Measurements from ENCODE around the gene LZTR1.
"Not testable (repeated sequence)": the region's sequence is repeated elsewhere in the genome, so short reads cannot be mapped to it uniquely, and the experiment has no call there.

Gene LZTR1

DNA sequence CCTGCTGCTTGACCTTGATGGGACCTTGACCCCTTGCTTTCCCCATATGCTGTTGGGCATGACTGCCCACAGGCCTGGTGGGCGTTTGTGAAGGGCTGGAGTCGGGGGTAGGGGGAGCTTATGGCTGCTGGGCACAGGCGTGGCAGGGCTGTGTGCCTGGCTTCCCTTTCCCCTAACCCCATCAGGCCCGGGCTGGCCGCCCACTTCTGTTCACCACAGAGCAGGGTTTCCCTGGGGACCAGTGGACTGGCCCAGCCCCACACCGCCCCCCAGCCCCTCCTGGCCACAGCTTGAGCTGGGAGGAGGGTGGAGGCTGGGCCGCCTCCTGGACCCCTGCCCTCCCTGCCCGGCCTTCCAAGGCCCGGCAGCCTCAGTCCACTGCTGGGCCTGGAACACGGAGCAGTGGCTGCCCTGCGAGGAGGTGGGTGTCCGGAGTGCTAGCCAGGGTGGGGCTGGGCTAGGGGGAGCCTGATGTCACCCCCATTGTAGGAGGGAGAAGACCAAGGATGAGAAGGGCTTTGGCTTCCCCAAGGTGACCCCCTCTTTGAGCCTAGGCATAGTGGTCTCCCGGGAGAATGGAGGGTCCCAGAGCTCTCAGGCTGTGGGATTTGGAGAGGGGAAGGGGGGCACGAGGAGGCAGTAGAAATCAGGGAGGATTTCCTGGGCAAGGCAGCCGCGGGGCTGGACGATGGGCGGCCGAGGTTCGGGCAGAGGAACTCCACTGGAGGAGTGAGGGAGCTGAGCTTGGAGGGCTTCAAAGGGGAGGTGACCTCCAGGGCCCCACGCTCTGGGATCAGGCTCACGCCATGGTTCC, 15.0 kb upstream of the LZTR1 start, which contains the start of gene AIFM3:
Gene AIFM3, plus strand, starts transcription at position 373 of the 814 bp plus-strand sequence. CDS start 690 bp downstream, outside the sequence.
- DNase-seq = no peak

GRCh38 chr22:20967697-20968211, 14.3 kb upstream of the LZTR1 start:
- no peak for DNase-seq

GRCh38 chr22:20968281-20968977, 13.7 kb upstream of the LZTR1 start:
- no peak for DNase-seq

DNA sequence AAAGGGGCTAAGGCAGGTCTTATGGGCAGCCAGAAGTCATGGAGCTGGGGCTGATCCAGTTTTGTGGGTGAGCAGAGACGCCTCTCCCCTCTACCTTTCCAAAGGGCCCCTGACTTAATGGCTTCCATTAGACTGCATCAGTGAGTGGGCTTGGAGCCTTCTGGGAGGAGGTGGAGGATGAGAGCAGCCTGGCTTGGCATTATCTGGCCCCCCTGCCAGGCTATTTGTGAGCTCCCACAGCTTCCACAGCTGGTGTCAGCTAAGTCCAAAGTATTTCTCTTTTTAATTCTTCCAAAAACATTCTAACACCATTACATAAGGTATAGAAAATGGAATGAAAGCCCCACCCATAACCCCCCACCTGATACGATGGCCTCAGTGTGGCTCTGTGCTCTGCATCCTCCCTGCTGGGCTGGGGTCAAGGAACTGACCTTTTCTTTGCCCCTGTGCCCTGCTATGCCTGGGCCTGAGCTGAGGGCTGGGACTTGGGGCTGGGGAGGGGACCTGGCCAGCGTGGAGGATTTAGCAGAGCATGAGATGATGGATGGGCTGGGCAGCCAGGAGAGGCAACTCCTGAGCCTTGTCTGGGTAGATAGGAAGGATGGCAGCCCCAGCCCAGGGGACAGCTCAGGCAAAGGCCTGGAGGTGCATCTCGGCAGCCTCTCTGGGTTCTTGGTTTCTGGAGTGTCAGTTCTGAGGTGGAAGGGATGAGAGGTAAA, 11.0 kb upstream of the LZTR1 start:
- no peak for DNase-seq

GRCh38 chr22:20972014-20972694, 9.9 kb upstream of the LZTR1 start:
- not testable (repeated sequence) for DNase-seq

DNA sequence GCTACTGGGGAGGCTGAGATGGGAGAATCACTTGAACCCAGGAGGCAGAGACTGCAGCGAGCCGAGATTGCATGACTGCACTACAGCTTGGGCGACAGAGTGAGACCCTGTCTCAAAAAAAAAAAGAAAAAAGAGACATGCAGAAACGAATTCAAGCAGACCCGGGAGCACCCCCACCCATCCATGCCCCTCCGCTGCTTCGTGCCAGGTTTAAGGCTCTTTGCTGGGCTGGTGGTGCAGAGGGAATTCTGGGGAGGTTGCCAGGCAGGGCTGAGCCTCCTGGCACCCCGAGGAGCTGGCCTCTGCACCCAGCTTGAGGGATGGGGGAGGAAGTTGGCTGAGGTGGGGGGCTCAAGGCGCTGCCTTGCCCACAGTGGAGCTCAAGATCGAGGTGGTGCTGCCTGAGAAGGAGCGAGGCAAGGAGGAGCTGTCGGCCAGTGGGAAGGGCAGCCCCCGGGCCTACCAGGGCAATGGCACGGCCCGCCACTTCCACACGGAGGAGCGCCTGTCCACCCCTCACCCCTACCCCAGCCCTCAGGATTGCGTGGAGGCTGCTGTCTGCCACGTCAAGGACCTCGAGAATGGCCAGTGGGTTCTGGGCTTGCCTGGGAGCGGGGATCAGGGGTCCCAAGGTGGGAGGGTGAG, 9.0 kb upstream of the LZTR1 start:
- DNase-seq = no peak

DNA sequence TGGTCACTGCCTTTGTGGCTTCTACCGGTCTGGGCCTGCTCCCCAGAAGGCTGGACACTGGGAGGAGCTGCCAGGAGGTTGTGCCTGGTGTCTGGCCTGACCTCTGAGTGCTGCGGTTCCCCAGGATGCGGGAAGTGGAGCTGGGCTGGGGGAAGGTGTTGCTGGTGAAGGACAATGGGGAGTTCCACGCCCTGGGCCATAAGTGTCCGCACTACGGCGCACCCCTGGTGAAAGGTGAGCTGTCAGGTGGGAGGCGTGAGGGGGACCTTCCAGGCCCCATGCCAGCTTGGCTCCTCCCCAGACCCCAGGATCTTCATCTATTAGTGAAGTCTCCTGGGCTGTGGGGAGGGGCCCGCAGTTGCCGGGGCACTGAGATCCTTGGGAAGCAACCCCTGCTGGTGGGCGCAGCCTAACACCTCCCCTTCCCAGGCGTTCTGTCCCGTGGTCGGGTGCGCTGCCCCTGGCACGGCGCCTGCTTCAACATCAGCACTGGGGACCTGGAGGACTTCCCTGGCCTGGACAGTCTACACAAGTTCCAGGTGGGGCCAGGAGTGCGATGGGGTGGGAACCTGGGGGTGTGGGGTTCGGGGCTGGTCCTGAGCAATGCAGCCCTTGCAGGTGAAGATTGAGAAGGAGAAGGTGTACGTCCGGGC, 8.3 kb upstream of the LZTR1 start:
- DNase-seq = no peak

GRCh38 chr22:20974336-20974955, 7.7 kb upstream of the LZTR1 start:
- no peak for DNase-seq

DNA sequence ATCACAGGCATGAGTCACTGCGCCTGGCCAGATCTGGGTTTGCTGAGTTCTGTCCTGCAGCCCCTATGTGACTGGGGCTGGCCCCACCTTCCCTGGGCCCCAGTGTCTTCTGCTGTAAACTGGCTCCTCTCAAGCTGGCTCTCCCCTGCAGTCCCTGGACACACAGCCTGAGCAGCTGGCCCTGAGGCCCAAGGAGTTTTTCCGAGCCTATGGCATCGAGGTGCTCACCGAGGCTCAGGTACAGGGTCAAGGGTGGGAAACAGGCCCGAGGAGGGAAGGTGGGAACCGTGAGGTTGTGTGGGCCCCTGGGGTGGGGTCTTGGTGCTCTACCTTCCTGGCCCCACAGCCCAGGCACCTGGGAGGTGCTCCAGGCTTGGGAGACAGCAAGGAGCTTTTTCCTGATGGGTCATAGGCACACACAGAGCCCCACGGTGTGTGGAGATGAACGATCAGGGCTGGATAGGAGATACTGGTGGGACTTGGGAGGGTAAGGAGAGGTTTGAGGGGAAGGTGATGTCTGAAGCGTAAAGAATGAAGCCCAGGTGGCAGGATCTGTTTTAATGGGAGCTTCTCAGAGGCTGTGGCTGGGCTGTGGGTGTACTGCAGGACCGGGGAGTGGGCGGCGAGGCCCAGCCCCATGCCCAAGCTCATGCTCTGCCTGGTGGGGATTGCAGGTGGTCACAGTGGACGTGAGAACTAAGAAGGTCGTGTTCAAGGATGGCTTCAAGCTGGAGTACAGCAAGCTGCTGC, 6.4 kb upstream of the LZTR1 start:
- no peak for DNase-seq

DNA sequence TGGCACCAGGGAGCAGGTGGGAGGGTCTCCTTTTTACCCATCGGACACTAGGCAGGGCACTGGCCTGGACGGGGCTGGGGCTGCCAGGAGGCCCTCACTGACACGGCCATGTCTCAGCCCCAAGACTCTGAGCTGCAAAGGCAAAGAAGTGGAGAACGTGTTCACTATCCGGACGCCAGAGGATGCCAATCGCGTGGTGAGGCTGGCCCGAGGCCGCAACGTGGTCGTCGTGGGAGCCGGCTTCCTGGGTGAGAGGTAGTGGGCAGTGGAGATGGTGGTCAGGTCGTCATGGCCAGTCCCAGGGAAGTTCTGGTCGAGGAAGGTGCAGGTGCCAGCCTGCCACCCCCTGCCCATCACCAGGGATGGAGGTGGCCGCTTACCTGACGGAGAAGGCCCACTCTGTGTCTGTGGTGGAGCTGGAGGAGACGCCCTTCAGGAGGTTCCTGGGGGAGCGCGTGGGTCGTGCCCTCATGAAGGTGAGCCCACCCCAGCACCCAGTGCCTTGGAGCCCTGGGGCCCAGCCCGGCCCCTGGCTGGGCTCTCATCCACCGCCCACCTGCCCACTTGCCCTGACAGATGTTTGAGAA, 5.7 kb upstream of the LZTR1 start:
- no peak for DNase-seq

DNA sequence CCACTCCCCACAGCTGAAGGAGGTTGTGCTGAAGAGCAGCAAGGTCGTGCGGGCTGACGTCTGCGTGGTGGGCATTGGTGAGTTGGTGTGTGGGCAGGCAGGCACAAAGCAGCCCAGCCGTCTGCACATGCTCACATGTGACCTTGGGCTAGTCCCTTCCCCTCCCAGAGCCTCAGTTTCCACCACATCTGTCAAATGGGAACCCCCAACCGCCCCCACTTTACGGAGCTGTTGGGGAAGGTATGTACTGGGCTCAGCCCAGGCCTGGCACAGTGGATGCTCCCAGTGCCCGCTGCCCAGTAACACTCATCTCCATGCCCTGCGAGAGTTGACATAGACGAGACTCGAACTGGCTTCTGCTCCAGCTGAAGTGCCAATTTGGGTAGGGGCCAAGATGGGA, 5.1 kb upstream of the LZTR1 start:
- no peak for DNase-seq

GRCh38 chr22:20977516-20978170, 4.5 kb upstream of the LZTR1 start:
- DNase-seq = no peak

- DNase-seq = no peak
Observed at GRCh38 chr22:20978419-20978818, 3.7 kb upstream of the LZTR1 start.

GRCh38 chr22:20979243-20979809, 2.8 kb upstream of the LZTR1 start:
- no peak for DNase-seq

DNA sequence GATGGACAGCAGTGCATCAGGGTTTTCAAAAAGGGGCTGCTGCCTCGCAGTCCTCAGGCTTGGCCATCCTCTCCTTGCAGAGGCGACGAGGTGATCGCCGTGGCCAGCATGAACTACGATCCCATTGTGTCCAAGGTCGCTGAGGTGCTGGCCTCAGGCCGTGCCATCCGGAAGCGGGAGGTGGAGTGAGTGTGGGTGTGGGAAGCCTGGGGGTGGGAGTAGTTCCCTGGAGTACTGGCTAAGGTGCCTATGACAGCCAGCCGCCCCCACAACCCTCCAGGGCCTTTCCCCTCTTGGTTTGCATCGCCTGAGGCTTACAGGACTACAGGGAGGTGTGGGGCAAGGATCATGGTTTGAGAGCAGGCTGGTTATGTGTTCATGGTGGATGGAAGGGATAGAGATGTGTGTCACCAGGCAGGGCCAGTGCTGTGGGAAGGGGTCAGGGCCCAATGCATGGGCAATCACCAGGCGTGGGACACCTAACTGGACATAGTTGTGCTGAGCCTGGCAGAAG, 2.1 kb upstream of the LZTR1 start:
- DNase-seq = no peak

DNA sequence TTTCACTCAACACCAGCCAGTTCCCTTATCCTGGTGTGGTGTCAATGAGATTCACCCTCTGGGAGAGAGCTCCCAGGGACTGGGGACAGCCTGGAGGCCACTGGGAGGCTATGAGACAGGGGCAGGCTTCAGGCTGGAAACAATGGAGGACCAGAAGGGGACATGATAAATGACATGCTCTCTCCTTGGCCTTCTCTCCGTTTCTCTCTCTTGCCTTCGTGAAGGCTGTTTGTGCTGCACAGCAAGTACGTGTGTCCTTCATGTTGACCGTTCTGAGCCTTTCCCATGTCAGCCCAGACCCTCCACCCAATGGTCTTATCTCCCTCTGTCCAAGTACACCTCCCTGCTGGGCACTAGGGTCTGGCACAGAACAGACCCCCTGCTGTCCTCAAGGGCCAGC, 1.6 kb upstream of the LZTR1 start:
- no peak for DNase-seq

GRCh38 chr22:20980938-20981722, 967 bp upstream of the LZTR1 start:
- no peak for DNase-seq

- no peak for DNase-seq
Observed at GRCh38 chr22:20982563-20982882, 426 bp downstream of the LZTR1 start.
